Renal pelvis (tissue), 4 donors: ENCODE results near the gene FANCD2. TPM values are rescaled to one million over a fixed set of nuclear protein-coding genes. Genes with fewer than 3 reads are reported as not detected.
"Not testable (repeated sequence)": the region's sequence is repeated elsewhere in the genome, so short reads cannot be mapped to it uniquely, and the experiment has no call there.

Experiments
- DNase-seq: peaks from one replicate; pipeline ENCODE4 v3.0.0-alpha.2; 2013
- polyA plus RNA-seq, 3 donors: library from polyadenylated mRNA; unstranded; fragments of 120-200 nt; gene quantifications; one replicate each; pipeline ENCODE4 v1.2.1, GENCODE V29; 2013; ENCODE audit not compliant: insufficient read length in 3 of 3

The FANCD2 gene
- polyA plus RNA-seq, 3 donors, result 18.2 to 28.8 (median 26.8) TPM

- no peak for DNase-seq
Measured at GRCh38 chr3:10011631-10012030, 14.6 kb upstream of the FANCD2 start.

GRCh38 chr3:10012106-10012505, 14.1 kb upstream of the FANCD2 start:
- no peak for DNase-seq

- peak; percentile 76 for DNase-seq
Measured at GRCh38 chr3:10015461-10015904, 10.8 kb upstream of the FANCD2 start.

GRCh38 chr3:10017636-10018292, 8.5 kb upstream of the FANCD2 start:
- DNase-seq, result no peak

GRCh38 chr3:10018806-10019205, 7.4 kb upstream of the FANCD2 start:
- DNase-seq, result not testable (repeated sequence)

GRCh38 chr3:10019326-10019725, 6.9 kb upstream of the FANCD2 start:
- no peak for DNase-seq

GRCh38 chr3:10021856-10022775, 4.1 kb upstream of the FANCD2 start:
- DNase-seq, result no peak

GRCh38 chr3:10023587-10024310, 2.5 kb upstream of the FANCD2 start:
- no peak for DNase-seq

GRCh38 chr3:10025205-10026083, 793 bp upstream of the FANCD2 start:
- no peak for DNase-seq

GRCh38 chr3:10041034-10041433, 14.8 kb downstream of the FANCD2 start:
- DNase-seq, result no peak

GRCh38 chr3:10047876-10048275, 21.6 kb downstream of the FANCD2 start:
- no peak for DNase-seq

- not testable (repeated sequence) for DNase-seq
Measured at GRCh38 chr3:10053054-10053453, 26.8 kb downstream of the FANCD2 start.

GRCh38 chr3:10055097-10055496, 28.9 kb downstream of the FANCD2 start:
- DNase-seq, result no peak

- DNase-seq, result not testable (repeated sequence)
Measured at GRCh38 chr3:10070077-10070476, 43.8 kb downstream of the FANCD2 start.

- DNase-seq, result no peak
Measured at GRCh38 chr3:10074666-10075065, 48.4 kb downstream of the FANCD2 start.

- no peak for DNase-seq
Measured at GRCh38 chr3:10081871-10082270, 55.6 kb downstream of the FANCD2 start.

GRCh38 chr3:10085738-10086137, 59.5 kb downstream of the FANCD2 start:
- DNase-seq, result no peak

- no peak for DNase-seq
Measured at GRCh38 chr3:10088256-10088655, 62.0 kb downstream of the FANCD2 start.

GRCh38 chr3:10090179-10090578, 63.9 kb downstream of the FANCD2 start:
- DNase-seq, result no peak

GRCh38 chr3:10090774-10091173, 64.5 kb downstream of the FANCD2 start:
- DNase-seq, result not testable (repeated sequence)

GRCh38 chr3:10091387-10091786, 65.2 kb downstream of the FANCD2 start:
- not testable (repeated sequence) for DNase-seq
